GM12873 (cell line): ENCODE data around the gene DLG2.

Experiments
- CTCF ChIP-seq: IDR thresholded peaks from 2 replicates; pipeline ENCODE4 v1.5.1; 2012; ENCODE audit warnings: low read depth, mild to moderate bottlenecking, moderate library complexity, low read length, control low read depth; ENCODE audit not compliant: insufficient read depth; ENCODE audit errors: missing control alignments

DLG2 gene

GRCh38 chr11:84687433-84687832 is 939.7 kb downstream of the DLG2 start:
- no peak for TF ChIP-seq CTCF

- no peak for TF ChIP-seq CTCF
These were observed 940.4 kb downstream of the DLG2 start for GRCh38 chr11:84686716-84687115.

GRCh38 chr11:84685976-84686375 is 941.2 kb downstream of the DLG2 start:
- TF ChIP-seq CTCF = no peak

GRCh38 chr11:84685149-84685548 is 942.0 kb downstream of the DLG2 start:
- TF ChIP-seq CTCF = no peak

GRCh38 chr11:84681456-84681855 is 945.7 kb downstream of the DLG2 start:
- no peak for TF ChIP-seq CTCF

GRCh38 chr11:84675396-84676025 is 951.6 kb downstream of the DLG2 start:
- no peak for TF ChIP-seq CTCF

GRCh38 chr11:84673753-84674152 is 953.4 kb downstream of the DLG2 start:
- no peak for TF ChIP-seq CTCF
